ENCODE data around the gene ECM1.

ECM1 gene

DNA sequence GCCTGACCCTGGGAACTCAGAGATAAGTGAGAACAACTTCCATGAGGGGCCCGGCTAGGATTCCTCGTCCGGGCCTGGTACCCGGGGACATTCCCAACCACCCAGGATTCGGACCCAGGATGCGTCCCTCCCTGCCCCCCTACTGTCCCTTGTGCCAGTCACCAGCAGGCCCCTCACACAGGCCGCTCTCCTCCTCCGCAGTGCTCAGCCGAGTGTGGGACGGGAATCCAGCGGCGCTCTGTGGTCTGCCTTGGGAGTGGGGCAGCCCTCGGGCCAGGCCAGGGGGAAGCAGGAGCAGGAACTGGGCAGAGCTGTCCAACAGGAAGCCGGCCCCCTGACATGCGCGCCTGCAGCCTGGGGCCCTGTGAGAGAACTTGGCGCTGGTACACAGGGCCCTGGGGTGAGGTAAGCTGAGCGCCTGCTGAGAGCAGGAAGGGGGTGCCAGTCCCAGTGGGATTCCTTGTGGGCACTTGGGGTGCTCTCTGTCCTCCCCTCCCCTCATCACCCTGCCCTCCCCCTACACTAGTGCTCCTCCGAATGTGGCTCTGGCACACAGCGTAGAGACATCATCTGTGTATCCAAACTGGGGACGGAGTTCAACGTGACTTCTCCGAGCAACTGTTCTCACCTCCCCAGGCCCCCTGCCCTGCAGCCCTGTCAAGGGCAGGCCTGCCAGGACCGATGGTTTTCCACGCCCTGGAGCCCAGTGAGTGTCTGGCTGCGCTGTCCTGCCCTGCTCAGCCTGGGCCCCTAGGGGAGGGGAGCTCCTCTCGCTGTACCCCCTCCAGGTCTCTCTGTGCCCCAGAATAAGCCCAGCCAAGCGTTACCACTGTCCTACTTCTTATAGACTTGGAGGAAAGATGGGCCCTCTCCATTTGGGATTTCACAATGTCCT lies 51.1 kb downstream of the ECM1 start:
- no peak for DNase-seq (ENCODE audit: low read depth in 2 of 2)

- DNase-seq (ENCODE audit: low read depth in 2 of 2) = no peak
Observed at GRCh38 chr1:150559656-150560010, 51.7 kb downstream of the ECM1 start.

- DNase-seq (ENCODE audit: low read depth in 2 of 2) = no peak
Observed at GRCh38 chr1:150560011-150560438, 52.1 kb downstream of the ECM1 start.

GRCh38 chr1:150560576-150561253 lies 52.8 kb downstream of the ECM1 start:
- DNase-seq (ENCODE audit: low read depth in 2 of 2) = peak; percentile 65

GRCh38 chr1:150561254-150561973 lies 53.5 kb downstream of the ECM1 start:
- no peak for DNase-seq (ENCODE audit: low read depth in 2 of 2)

- DNase-seq (ENCODE audit: low read depth in 2 of 2) = peak; percentile 76 to 77
Observed at GRCh38 chr1:150561974-150562445, 54.1 kb downstream of the ECM1 start.

DNA sequence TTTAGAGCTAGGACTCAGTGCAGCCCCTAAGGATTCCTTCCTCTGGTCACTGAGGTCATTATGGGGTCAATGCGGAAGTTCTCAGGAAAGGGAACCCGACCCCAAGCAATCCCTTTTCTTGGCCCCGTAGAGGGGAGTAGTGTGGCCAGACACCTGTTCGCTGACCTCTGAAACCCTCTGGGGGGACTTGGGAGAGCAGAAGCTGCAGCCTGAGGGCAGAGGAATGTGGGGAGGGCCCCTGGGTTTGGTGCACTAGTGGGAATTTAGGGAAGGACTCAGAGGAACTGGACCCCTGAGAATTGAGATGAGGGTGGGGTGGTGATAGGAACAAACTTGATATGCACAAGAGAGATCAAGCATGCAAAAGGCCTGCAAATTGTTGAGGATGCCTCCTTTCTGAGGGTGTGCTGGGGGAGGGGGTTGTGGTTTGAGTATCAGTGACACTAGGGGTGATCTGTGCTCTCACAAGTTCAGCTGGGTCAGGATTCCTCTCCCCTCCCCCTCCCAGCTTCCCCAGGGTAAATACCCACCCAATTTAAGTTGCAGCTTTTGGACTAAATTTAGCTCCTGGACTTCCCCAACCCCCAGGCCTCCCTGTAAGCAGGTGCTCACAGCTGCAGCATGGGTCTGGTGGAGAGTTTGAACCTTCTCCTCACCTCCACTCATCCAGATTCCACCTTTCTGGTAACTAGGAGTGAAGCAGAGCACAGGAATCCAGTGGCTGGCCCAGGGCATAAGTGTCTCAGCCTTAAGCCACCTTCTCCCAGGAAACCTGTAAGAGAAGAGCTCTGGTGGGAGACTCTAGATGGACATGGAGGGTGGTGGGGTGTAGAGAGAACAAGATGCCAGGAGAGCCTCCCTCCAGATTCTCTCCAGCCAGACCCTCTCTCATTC lies 54.8 kb downstream of the ECM1 start:
- no peak for DNase-seq (ENCODE audit: low read depth in 2 of 2)

Measured in stimulated activated CD8-positive, alpha-beta memory T cell treated with anti-CD3 and anti-CD28 coated beads, Interleukin-7, amount 100 ng/mL, for 1 hour (primary cell).